ENCODE results near the gene IFT52. TPM values are rescaled to one million over a fixed set of nuclear protein-coding genes. Genes with fewer than 3 reads are reported as not detected.

Gene IFT52
- total and polyA plus RNA-seq, 9 donors: 24.3 to 37.0 (median 28.6) TPM

Other genes with a start within 250 kb of the IFT52 start
- gene SRSF6, start 133.0 kb upstream of the IFT52 start, total RNA-seq: 72.5 TPM
- gene SRSF6, start 133.0 kb upstream of the IFT52 start, polyA plus RNA-seq (ENCODE audit: insufficient read depth in 1 of 8, insufficient read length in 8 of 8, low replicate concordance in 1 of 8): 100 to 1,000 TPM; 138 to 181 (median 154) TPM
- 7.3 TPM for gene L3MBTL1, start 83.2 kb upstream of the IFT52 start, total RNA-seq
- 10 to 100 TPM in 1 of 8 donors, 1 to 10 TPM in 7; 2.8 to 10.8 (median 7.1) TPM for gene L3MBTL1, start 83.2 kb upstream of the IFT52 start, polyA plus RNA-seq (ENCODE audit: insufficient read depth in 1 of 8, insufficient read length in 8 of 8, low replicate concordance in 1 of 8)
- gene SGK2, start 31.9 kb upstream of the IFT52 start, total RNA-seq: 0.75 TPM
- 1 to 10 TPM in 3 of 8 donors, under 1 TPM in 5; 0.22 to 2.1 (median 0.68) TPM for gene SGK2, start 31.9 kb upstream of the IFT52 start, polyA plus RNA-seq (ENCODE audit: insufficient read depth in 1 of 8, insufficient read length in 8 of 8, low replicate concordance in 1 of 8)
- 6.4 TPM for gene MYBL2, start 76.2 kb downstream of the IFT52 start, total RNA-seq
- 10 to 100 TPM; 14.3 to 26.9 (median 19.4) TPM for gene MYBL2, start 76.2 kb downstream of the IFT52 start, polyA plus RNA-seq (ENCODE audit: insufficient read depth in 1 of 8, insufficient read length in 8 of 8, low replicate concordance in 1 of 8)
- gene GTSF1L, start 136.1 kb downstream of the IFT52 start, total RNA-seq: not detected
- not detected for gene GTSF1L, start 136.1 kb downstream of the IFT52 start, polyA plus RNA-seq (ENCODE audit: insufficient read depth in 1 of 8, insufficient read length in 8 of 8, low replicate concordance in 1 of 8)